SK-N-SH (cell line): ENCODE data around the gene PARP15. TPM values are rescaled to one million over a fixed set of nuclear protein-coding genes. Genes with fewer than 3 reads are reported as not detected.

Source experiments
- CTCF ChIA-PET: fragments of 300-600, 350-600 bp; formaldehyde crosslinking; extraction: SDS; loops from one replicate; lab custom pipeline; 2021; lab: Yijun Ruan, JAX
- POLR2A ChIA-PET: fragments of 350-600 bp; sonication (Branson Sonifier 250); formaldehyde crosslinking; extraction: SDS; loops from one replicate; lab custom pipeline; 2020; ENCODE audit warnings: antibody characterized with exemption, inconsistent platforms; lab: Yijun Ruan, JAX
- DNase-seq: peaks from one replicate; pipeline ENCODE4 v3.0.0; 2012
- H2AFZ ChIP-seq: fragments of 200-600 bp; sonication (generic); 2 replicates; pipeline ENCODE4 v1.8.1; 2016; ENCODE audit warnings: antibody characterized with exemption, mild to moderate bottlenecking, low read depth
- H3F3A ChIP-seq: fragments of 200-600 bp; sonication (generic); replicated peaks from 2 replicates; pipeline ENCODE3; 2016; ENCODE audit warnings: antibody characterized with exemption, mild to moderate bottlenecking; ENCODE audit not compliant: insufficient read depth
- H3K27ac ChIP-seq, 2 experiments: fragments of 200-500 bp in 1 of 2; fragments of 200-600 bp in 1 of 2; sonication (Bioruptor generic) in 1 of 2; sonication (generic), shearing (Covaris generic) in 1 of 2; 2 replicates each; pipeline versions ENCODE4 v1.5.1 to v1.6.1; 2014 to 2016; ENCODE audit warnings: low read depth in 2 of 2, inconsistent platforms in 1 of 2, low read length in 1 of 2, mild to moderate bottlenecking in 1 of 2, mixed read lengths in 1 of 2
- H3K27me3 ChIP-seq: fragments of 200-600 bp; sonication (generic), shearing (Covaris generic); 2 replicates; pipeline ENCODE4 v1.6.1; 2016; ENCODE audit warnings: mixed run types; ENCODE audit not compliant: insufficient read depth
- H3K36me3 ChIP-seq, 2 experiments: fragments of 200-500 bp in 1 of 2; fragments of 200-600 bp in 1 of 2; sonication (Bioruptor generic) in 1 of 2; sonication (generic) in 1 of 2; replicated peaks in 1 of 2; 2 replicates each; pipeline versions ENCODE3 to v1.5.1; 2014 to 2016; ENCODE audit warnings: low read length in 1 of 2, mild to moderate bottlenecking in 1 of 2; ENCODE audit not compliant: insufficient read depth in 2 of 2, control insufficient read depth in 1 of 2
- H3K4me1 ChIP-seq, 2 experiments: fragments of 200-500 bp in 1 of 2; fragments of 200-600 bp in 1 of 2; sonication (Bioruptor generic) in 1 of 2; sonication (generic), shearing (Covaris generic) in 1 of 2; 2 replicates each; pipeline versions ENCODE4 v1.5.1 to v1.6.1; 2014 to 2016; ENCODE audit warnings: low read depth in 1 of 2, low read length in 1 of 2, mixed run types in 1 of 2; ENCODE audit not compliant: insufficient read depth in 2 of 2, control insufficient read depth in 1 of 2
- H3K4me2 ChIP-seq: fragments of 200-600 bp; sonication (generic), shearing (Covaris generic); 2 replicates; pipeline ENCODE4 v1.6.1; 2017; ENCODE audit warnings: mixed run types
- H3K4me3 ChIP-seq, 2 experiments: fragments of 200-500 bp in 1 of 2; fragments of 200-600 bp in 1 of 2; sonication (Bioruptor generic) in 1 of 2; sonication (generic), shearing (Covaris generic) in 1 of 2; 2 replicates each; pipeline versions ENCODE4 v1.5.1 to v1.8.1; 2014 to 2016; ENCODE audit warnings: low read depth in 2 of 2, inconsistent platforms in 1 of 2, low read length in 1 of 2, mild to moderate bottlenecking in 1 of 2, mixed read lengths in 1 of 2, moderate library complexity in 1 of 2
- H3K79me2 ChIP-seq: fragments of 200-600 bp; sonication (generic); 2 replicates; pipeline ENCODE4 v1.8.1; 2017; ENCODE audit warnings: mild to moderate bottlenecking; ENCODE audit not compliant: insufficient read depth
- H3K9ac ChIP-seq: fragments of 200-600 bp; sonication (generic); 2 replicates; pipeline ENCODE4 v1.6.1; 2017; ENCODE audit warnings: mixed run types
- H3K9me2 ChIP-seq: fragments of 200-600 bp; sonication (generic); 2 replicates; pipeline ENCODE4 v1.6.1; 2017; ENCODE audit warnings: mixed run types
- H3K9me3 ChIP-seq: fragments of 200-600 bp; sonication (generic); 2 replicates; pipeline ENCODE4 v1.6.1; 2017; ENCODE audit warnings: mixed run types, mild to moderate bottlenecking, moderate library complexity
- H4K20me1 ChIP-seq: fragments of 200-600 bp; sonication (generic); 2 replicates; pipeline ENCODE4 v1.6.1; 2017; ENCODE audit warnings: mild to moderate bottlenecking, mixed run types; ENCODE audit not compliant: insufficient read depth
- EP300 ChIP-seq, 2 experiments: IDR thresholded peaks; 2 replicates each; pipeline versions ENCODE4 v1.4.0 to v1.6.1; 2012; ENCODE audit warnings: borderline replicate concordance in 1 of 2, low read depth in 1 of 2, low read length in 1 of 2
- EZH2phosphoT487 ChIP-seq: fragments of 200-600 bp; sonication (generic); IDR thresholded peaks from 2 replicates; pipeline ENCODE4 v1.6.1; 2017; ENCODE audit warnings: low read depth, mixed run types, mild to moderate bottlenecking, antibody characterized with exemption, moderate library complexity, borderline replicate concordance
- FOSL2 ChIP-seq: IDR thresholded peaks from 2 replicates; pipeline ENCODE4 v1.4.0; 2012; ENCODE audit warnings: low read depth, mild to moderate bottlenecking, moderate library complexity, borderline replicate concordance
- FOXJ3 ChIP-seq: sonication (generic); formaldehyde crosslinking; IDR thresholded peaks from 2 replicates; pipeline ENCODE4 v1.5.1; 2020; ENCODE audit warnings: mild to moderate bottlenecking, missing genetic modification reagents
- GABPA ChIP-seq: IDR thresholded peaks from 2 replicates; pipeline ENCODE4 v1.4.0; 2012; ENCODE audit warnings: low read depth, mild to moderate bottlenecking
- GATA2 ChIP-seq: sonication (generic); formaldehyde crosslinking; IDR thresholded peaks from 2 replicates; pipeline ENCODE4 v1.5.0; 2020; ENCODE audit warnings: mild to moderate bottlenecking, missing genetic modification reagents
- JUND ChIP-seq: IDR thresholded peaks from 2 replicates; pipeline ENCODE4 v1.4.0; 2012
- MAX ChIP-seq: IDR thresholded peaks from 2 replicates; pipeline ENCODE4 v1.4.0; 2012; ENCODE audit warnings: low read depth
- MEF2A ChIP-seq: IDR thresholded peaks from 2 replicates; pipeline ENCODE4 v1.4.0; 2012; ENCODE audit warnings: low read depth, borderline replicate concordance
- MXI1 ChIP-seq: IDR thresholded peaks from 2 replicates; pipeline ENCODE4 v1.6.1; 2012; ENCODE audit warnings: mild to moderate bottlenecking, low read depth, low read length, improper control_type of control experiment
- PBX3 ChIP-seq: IDR thresholded peaks from 2 replicates; pipeline ENCODE4; 2012
- POLR2AphosphoS5 ChIP-seq: IDR thresholded peaks from 2 replicates; pipeline ENCODE4 v1.6.1; 2012; ENCODE audit warnings: low read depth, low read length
- RCOR1 ChIP-seq: fragments of 150-350 bp; IDR thresholded peaks from 2 replicates; pipeline ENCODE4 v1.6.1; 2017; ENCODE audit warnings: antibody characterized with exemption, low read length
- RFX5 ChIP-seq: IDR thresholded peaks from 2 replicates; pipeline ENCODE4 v1.6.1; 2012; ENCODE audit warnings: mild to moderate bottlenecking, improper control_type of control experiment, low read length
- SIN3A ChIP-seq: IDR thresholded peaks from 2 replicates; pipeline ENCODE4 v1.6.1; 2012; ENCODE audit warnings: low read depth, mild to moderate bottlenecking, low read length, moderate library complexity, borderline replicate concordance
- SMC3 ChIP-seq: IDR thresholded peaks from 2 replicates; pipeline ENCODE4 v1.6.1; 2012; ENCODE audit warnings: low read depth, low read length, improper control_type of control experiment
- TAF1 ChIP-seq: IDR thresholded peaks from 2 replicates; pipeline ENCODE4 v1.6.1; 2012; ENCODE audit warnings: low read depth, mild to moderate bottlenecking, low read length, moderate library complexity, borderline replicate concordance
- TCF12 ChIP-seq: IDR thresholded peaks from 2 replicates; pipeline ENCODE4 v1.4.0; 2012
- USF2 ChIP-seq: fragments of 150-350 bp; IDR thresholded peaks from 2 replicates; pipeline ENCODE4 v1.6.1; 2017; ENCODE audit warnings: antibody characterized with exemption, low read length, low read depth, borderline replicate concordance
- YY1 ChIP-seq: IDR thresholded peaks from 2 replicates; pipeline ENCODE4 v1.4.0; 2012; ENCODE audit warnings: low read depth, mild to moderate bottlenecking
- ZBTB33 ChIP-seq: IDR thresholded peaks from 2 replicates; pipeline ENCODE4 v1.4.0; 2012; ENCODE audit warnings: low read depth, borderline replicate concordance
- WGBS: methylation state at CpG from one replicate; pipeline ENCODE4 v1.1.6; 2017; ENCODE audit warnings: low lambda C conversion rate; 5-methylcytosine and 5-hydroxymethylcytosine counted together
- polyA plus RNA-seq, 3 experiments: library from polyadenylated mRNA; depleted of rRNA; stranded (reverse); fragments of >200 nt; gene quantifications; 2 replicates each; pipeline ENCODE4 v1.2.3, GENCODE V29; 2012

Gene PARP15
- polyA plus RNA-seq, 1 of the 3 experiments (the other 2 are of a cell fraction) = not detected

GRCh38 chr3:122606330-122606729 lies 28.9 kb downstream of the PARP15 start:
- H3K27ac ChIP-seq = no peak overlapping the region
- TF ChIP-seq PBX3 = no peak
- TF ChIP-seq RFX5 = no peak
- TF ChIP-seq FOSL2 = no peak
- TF ChIP-seq USF2 = no peak
- TF ChIP-seq MXI1 = no peak
- TF ChIP-seq MEF2A = no peak
- TF ChIP-seq, all 33 proteins: peak for 0
- Histone ChIP-seq H3K27me3 (no peaks in the 10 kb centered on the region), H3K36me3 (no peaks in the 10 kb centered on the region), H3K9me2 (no peaks in the 10 kb centered on the region), H3K9me3 (no peaks in the 10 kb centered on the region), H2AFZ (no peak overlapping the region), H3K79me2 (no peaks in the 10 kb centered on the region), H3K4me3 (no peak overlapping the region), H3K9ac (no peak overlapping the region), H3K4me1 (no peaks in the 10 kb centered on the region), H4K20me1 (no peaks in the 10 kb centered on the region), H3K4me2 (no peak overlapping the region), H3F3A (no peaks in the 10 kb centered on the region)
- no peak for DNase-seq
- ChIA-PET POLR2A (no interaction called here), CTCF (no interaction called here)
- 64% methylated on average over 4 of the region's 4 CpGs for WGBS

- H3K36me3 ChIP-seq = no peaks in the 10 kb centered on the region
- no peaks in the 10 kb centered on the region for H3F3A ChIP-seq
- H3K4me1 ChIP-seq = no peaks in the 10 kb centered on the region
- TF ChIP-seq SMC3 = no peak
- TF ChIP-seq EP300 (IDR thresholded peaks at IDR 0.05; ENCODE audit: borderline replicate concordance in 1 of 2, low read depth in 1 of 2, low read length in 1 of 2) = no peak
- TF ChIP-seq GABPA = no peak
- TF ChIP-seq ZBTB33 = no peak
- no peak for TF ChIP-seq FOXJ3 (CRISPR knock-in tag)
- no peak for TF ChIP-seq MEF2A
- no peak for TF ChIP-seq YY1
- no peak for TF ChIP-seq EZH2phosphoT487
- TF ChIP-seq TCF12 = no peak
- TF ChIP-seq GATA2 = no peak
- TF ChIP-seq SIN3A = no peak
- no peak for TF ChIP-seq JUND
- TF ChIP-seq RFX5 = no peak
- no peak for TF ChIP-seq MAX
- no peak for TF ChIP-seq POLR2AphosphoS5
- no peak for TF ChIP-seq TAF1
- TF ChIP-seq RCOR1 = no peak
- no peaks in the 10 kb centered on the region for H3K79me2 ChIP-seq
- ChIA-PET POLR2A (no interaction called here), CTCF (no interaction called here)
- no peak for DNase-seq
- H3K4me2 ChIP-seq = no peak overlapping the region
- no peaks in the 10 kb centered on the region for H3K9me3 ChIP-seq
- H3K27ac ChIP-seq = no peak overlapping the region
- H3K27me3 ChIP-seq = no peaks in the 10 kb centered on the region
- 89% methylated on average over 1 of the region's 1 CpG for WGBS
- H3K9me2 ChIP-seq = no peaks in the 10 kb centered on the region
- no peak overlapping the region; the same call in 1 of the 2 replicates for H2AFZ ChIP-seq
- H3K4me3 ChIP-seq = no peak overlapping the region
- H3K9ac ChIP-seq = no peak overlapping the region
- H4K20me1 ChIP-seq = no peaks in the 10 kb centered on the region
These were observed 31.5 kb downstream of the PARP15 start for GRCh38 chr3:122608916-122609315.
